Activated gamma-delta T cell treated with anti-CD3 and anti-CD28 coated beads, Interleukin-2, amount 50 U/mL, for 16 hours (primary cell): ENCODE results near the gene CD8B.

ENCODE experiments used
- DNase-seq: peaks from one replicate; pipeline ENCODE4 v3.0.0-alpha.2; 2020; ENCODE audit warnings: low read depth

CD8B gene

GRCh38 chr2:86768189-86768949, 93.3 kb downstream of the CD8B start:
- DNase-seq: no peak
